CD4-positive, alpha-beta T cell (primary cell): ENCODE results near the gene OTUD5. TPM values are rescaled to one million over a fixed set of nuclear protein-coding genes. Genes with fewer than 3 reads are reported as not detected.

ENCODE experiments used
- ATAC-seq: fragments of 200-7000 bp; cut with Tn5 transposase; one replicate; pipeline ENCODE4 v1.10.0; 2022; ENCODE audit warnings: mild to moderate bottlenecking; ENCODE audit not compliant: poor library complexity
- CTCF ChIA-PET: fragments of 350-600 bp; sonication (Branson Sonifier 250); formaldehyde crosslinking; loops from one replicate; lab custom pipeline; 2021; ENCODE audit warnings: antibody characterized with exemption, inconsistent platforms; lab: Charles Lee
- POLR2A ChIA-PET: fragments of 350-600 bp; sonication (Branson Sonifier 250); formaldehyde crosslinking; loops from one replicate; lab custom pipeline; 2021; ENCODE audit warnings: antibody characterized with exemption, inconsistent platforms; lab: Charles Lee
- DNase-seq, 14 experiments: peaks; one replicate each; pipeline ENCODE4 v3.0.0-alpha.2; 2013 to 2020; ENCODE audit warnings: mixed read lengths in 2 of 14
- H3K27ac ChIP-seq, 2 donors: one replicate each; pipeline versions ENCODE4 v1.5.1 to v1.7.0; 2013; ENCODE audit warnings: low read length in 2 of 2, low read depth in 1 of 2, mild to moderate bottlenecking in 1 of 2
- H3K27me3 ChIP-seq, 2 experiments: 1 replicate in 1 of 2; 2 replicates in 1 of 2; pipeline versions ENCODE4 v1.6.1 to v1.7.0; 2013; ENCODE audit warnings: low read length in 2 of 2, control low read depth in 1 of 2, mild to moderate bottlenecking in 1 of 2, moderate library complexity in 1 of 2; ENCODE audit not compliant: insufficient read depth in 2 of 2, control insufficient read depth in 1 of 2
- H3K36me3 ChIP-seq: one replicate; pipeline ENCODE4 v1.6.1; 2013; ENCODE audit warnings: low read length, control low read depth; ENCODE audit not compliant: insufficient read depth
- H3K4me1 ChIP-seq: one replicate; pipeline ENCODE4 v1.6.1; 2013; ENCODE audit warnings: low read length, control low read depth; ENCODE audit not compliant: insufficient read depth
- H3K4me3 ChIP-seq: one replicate; pipeline ENCODE4 v1.5.1; 2013; ENCODE audit warnings: mild to moderate bottlenecking, low read length, moderate library complexity
- H3K9me3 ChIP-seq, 2 experiments: 1 replicate in 1 of 2; 2 replicates in 1 of 2; pipeline versions ENCODE4 v1.6.1 to v1.7.0; 2013; ENCODE audit warnings: low read length in 2 of 2, mild to moderate bottlenecking in 2 of 2, control low read depth in 1 of 2, moderate library complexity in 1 of 2; ENCODE audit not compliant: control insufficient read depth in 1 of 2, insufficient read depth in 1 of 2
- H3K27ac Mint-ChIP-seq: one replicate; pipeline ENCODE4 v1.8.0; 2020; ENCODE audit warnings: mixed read lengths
- H3K27me3 Mint-ChIP-seq: one replicate; pipeline ENCODE4 v1.8.0; 2021; ENCODE audit warnings: mixed read lengths
- H3K36me3 Mint-ChIP-seq: one replicate; pipeline ENCODE4 v1.8.0; 2021; ENCODE audit warnings: low read depth, mixed read lengths
- H3K4me1 Mint-ChIP-seq: one replicate; pipeline ENCODE4 v1.8.0; 2021; ENCODE audit warnings: low read depth, mixed read lengths
- H3K4me3 Mint-ChIP-seq: one replicate; pipeline ENCODE4 v1.8.0; 2020; ENCODE audit warnings: mild to moderate bottlenecking, mixed read lengths
- H3K9me3 Mint-ChIP-seq: one replicate; pipeline ENCODE4 v1.8.0; 2020; ENCODE audit warnings: mixed read lengths
- intact Hi-C, 2 experiments: fragments of 100-400 bp; cut with DNase I in 1 of 2; cut with micrococcal nuclease in 1 of 2; formaldehyde crosslinking; loops; one replicate each; pipeline versions ENCODE4 v1.15.1 to v1.9.0; 2023 to 2025; cut with DNase I, micrococcal nuclease
- total RNA-seq, 174 experiments: library from RNA in 2 of 174; stranded (reverse) in 2 of 174; gene quantifications; one replicate each; pipeline ENCODE4 v1.2.3 and lab custom pipeline; 2021 to 2026
- TF ChIP-seq, protein P1 (sequence below): fragments of 200-600 bp; IDR thresholded peaks from one replicate; pipeline ENCODE4 v1.8.0; 2022; ENCODE audit warnings: antibody characterized with exemption, mild to moderate bottlenecking

OTUD5 gene
- total RNA-seq, 2 experiments from 2014 or later, result 81.3 to 92.1 TPM

DNA sequence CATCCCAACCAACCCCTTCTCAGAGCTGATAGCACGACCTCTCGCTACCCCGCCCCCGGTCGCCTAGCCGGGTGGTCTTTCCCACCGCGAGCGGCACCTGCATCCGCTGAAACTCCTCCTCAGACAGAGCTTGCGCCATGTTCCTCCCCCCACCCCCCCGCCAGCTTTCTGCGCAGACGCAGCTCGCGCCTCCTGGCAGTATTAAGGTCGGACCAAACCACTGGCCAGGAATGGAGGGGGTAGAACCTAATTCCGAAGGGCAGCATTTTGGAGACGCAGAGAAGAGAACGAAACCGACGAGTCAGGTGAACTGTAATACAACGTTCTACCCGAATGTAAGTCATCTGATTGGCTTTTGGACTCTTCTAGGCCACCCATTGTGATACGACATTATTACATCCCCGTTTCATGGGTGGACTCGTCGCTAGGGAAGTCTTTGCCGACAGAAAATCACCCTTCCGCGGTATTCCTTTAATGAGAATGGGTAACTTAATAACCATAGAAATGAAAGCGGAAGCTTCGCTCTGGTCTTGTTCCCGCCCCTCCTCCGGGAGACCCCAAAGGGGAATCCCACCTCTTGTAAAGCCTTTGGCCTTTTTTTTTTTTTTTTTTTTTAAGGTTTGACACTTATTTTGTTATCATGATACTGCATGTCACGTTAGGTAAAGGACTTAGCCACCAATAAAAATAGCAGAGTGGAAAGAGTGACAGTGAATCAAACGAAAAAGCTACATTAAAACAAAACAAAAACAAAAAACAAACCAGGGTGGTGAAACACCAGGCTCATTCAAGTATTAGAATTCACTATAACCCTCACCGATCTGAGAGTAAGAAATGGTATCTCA is 44.9 kb upstream of the OTUD5 start, which contains the start of gene GRIPAP1:
Gene GRIPAP1 (minus strand): TSS at position 174 of the 845 bp plus-strand sequence. CDS start 35 bp downstream, at position 139.
- H3K9me3 Mint-ChIP-seq, result no peaks in the 10 kb centered on the region

DNA sequence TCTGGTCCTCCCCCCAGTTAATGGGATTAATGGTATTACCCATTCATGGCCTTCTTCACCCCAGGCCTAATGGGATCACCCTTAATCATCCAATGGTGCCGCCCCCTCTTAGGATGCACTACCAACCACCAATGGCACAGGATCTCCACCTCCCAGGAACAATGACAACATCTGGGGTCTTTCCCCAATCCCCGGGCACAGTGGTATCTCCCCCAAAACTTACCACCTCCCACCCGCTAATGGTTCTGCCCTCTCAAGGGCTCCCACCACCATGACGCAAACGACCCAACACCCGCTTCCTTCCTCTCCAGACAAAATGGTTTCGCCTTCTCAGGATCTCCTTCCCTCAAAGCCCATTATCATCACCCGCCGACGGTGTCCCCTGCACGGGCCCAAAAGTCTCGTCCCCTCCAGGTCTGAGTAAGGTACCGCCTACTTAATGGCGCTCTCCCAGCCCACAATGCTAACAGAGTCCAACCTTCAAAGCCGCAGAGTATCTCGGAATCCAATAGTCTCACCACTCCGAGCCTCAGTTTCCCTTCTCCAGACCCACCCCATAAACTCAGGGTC is 44.2 kb upstream of the OTUD5 start:
- peak; percentile 4 to 86 (median 36) for DNase-seq

More for the DNA sequence above, 44.9 kb upstream of the OTUD5 start, which contains the start of gene GRIPAP1:
- DNase-seq (peak; percentile 61 to 93 (median 72)), ATAC-seq (peak; percentile 77)
- H3K36me3 Mint-ChIP-seq, result peaks cover 32% of the 10 kb centered on the region
- no peaks in the 10 kb centered on the region for H3K27me3 Mint-ChIP-seq
- H3K4me3 Mint-ChIP-seq, result peak within 1 kb of the TSS; percentile 96
- POLR2A ChIA-PET, result interaction anchor here (0.6 to 2.0 kb wide), 20 partner anchors 30 to 463 kb away, joined by 3 to 34 read pairs (median 4); partner anchors contain the start of genes KCND1, OTUD5, PQBP1 and SLC35A2
- peak within 1 kb of the TSS; percentile 98 for H3K27ac Mint-ChIP-seq
- peak within 1 kb of the TSS; percentile 84 to 96 for H3K27ac ChIP-seq
- peaks cover 16% of the 10 kb centered on the region for H3K36me3 ChIP-seq
- CTCF ChIA-PET, result interaction anchor here (0.6 to 1.0 kb wide), 2 partner anchors 44 to 148 kb away, joined by 3 to 4 read pairs; no protein-coding TSS in a partner anchor
- H3K27me3 ChIP-seq, result no peaks in the 10 kb centered on the region
- intact Hi-C loops, result loop anchor here (2.0 to 5.0 kb wide), 3 partner anchors 40 to 120 kb away; partner anchors contain the start of genes GPKOW (in 1 of the 2), OTUD5 (in 1 of the 2) and TFE3 (in 1 of the 2)
- H3K4me1 Mint-ChIP-seq, result peaks cover 26% of the 10 kb centered on the region
- H3K4me3 ChIP-seq, result peak within 1 kb of the TSS; percentile 93
- TF ChIP-seq, protein P1, sequence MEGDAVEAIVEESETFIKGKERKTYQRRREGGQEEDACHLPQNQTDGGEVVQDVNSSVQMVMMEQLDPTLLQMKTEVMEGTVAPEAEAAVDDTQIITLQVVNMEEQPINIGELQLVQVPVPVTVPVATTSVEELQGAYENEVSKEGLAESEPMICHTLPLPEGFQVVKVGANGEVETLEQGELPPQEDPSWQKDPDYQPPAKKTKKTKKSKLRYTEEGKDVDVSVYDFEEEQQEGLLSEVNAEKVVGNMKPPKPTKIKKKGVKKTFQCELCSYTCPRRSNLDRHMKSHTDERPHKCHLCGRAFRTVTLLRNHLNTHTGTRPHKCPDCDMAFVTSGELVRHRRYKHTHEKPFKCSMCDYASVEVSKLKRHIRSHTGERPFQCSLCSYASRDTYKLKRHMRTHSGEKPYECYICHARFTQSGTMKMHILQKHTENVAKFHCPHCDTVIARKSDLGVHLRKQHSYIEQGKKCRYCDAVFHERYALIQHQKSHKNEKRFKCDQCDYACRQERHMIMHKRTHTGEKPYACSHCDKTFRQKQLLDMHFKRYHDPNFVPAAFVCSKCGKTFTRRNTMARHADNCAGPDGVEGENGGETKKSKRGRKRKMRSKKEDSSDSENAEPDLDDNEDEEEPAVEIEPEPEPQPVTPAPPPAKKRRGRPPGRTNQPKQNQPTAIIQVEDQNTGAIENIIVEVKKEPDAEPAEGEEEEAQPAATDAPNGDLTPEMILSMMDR, result no peak
- peaks cover 27% of the 10 kb centered on the region for H3K4me1 ChIP-seq
- no peaks in the 10 kb centered on the region for H3K9me3 ChIP-seq

More for the DNA sequence above, 44.2 kb upstream of the OTUD5 start:
- H3K4me1 ChIP-seq, result peaks cover 27% of the 10 kb centered on the region
- peak; percentile 59 for ATAC-seq
- TF ChIP-seq, protein P1, result no peak
- Mint-ChIP-seq H3K27ac (peak overlapping the region; percentile 98), H3K4me1 (peaks cover 26% of the 10 kb centered on the region), H3K4me3 (peak overlapping the region; percentile 96), H3K27me3 (no peaks in the 10 kb centered on the region), H3K9me3 (no peaks in the 10 kb centered on the region), H3K36me3 (peaks cover 39% of the 10 kb centered on the region)
- H3K9me3 ChIP-seq, result no peaks in the 10 kb centered on the region
- intact Hi-C loops, result loop anchor here (2.0 to 5.0 kb wide), 3 partner anchors 41 to 121 kb away; partner anchors contain the start of genes GPKOW (in 1 of the 2), OTUD5 (in 1 of the 2) and TFE3 (in 1 of the 2)
- no peaks in the 10 kb centered on the region for H3K27me3 ChIP-seq
- POLR2A ChIA-PET, result interaction anchor here (0.6 to 2.0 kb wide), 15 partner anchors 29 to 462 kb away, joined by 3 to 34 read pairs (median 5); partner anchors contain the start of genes KCND1, OTUD5, PQBP1 and SLC35A2
- peak overlapping the region; percentile 93 for H3K4me3 ChIP-seq
- H3K27ac ChIP-seq, result peak overlapping the region; percentile 84 to 96
- peaks cover 21% of the 10 kb centered on the region for H3K36me3 ChIP-seq
- CTCF ChIA-PET, result no interaction called here
